H1 (cell line): ENCODE results near the gene NME7. TPM values are rescaled to one million over a fixed set of nuclear protein-coding genes. Genes with fewer than 3 reads are reported as not detected.

Experiments used
- FOSL1 ChIP-seq: IDR thresholded peaks from 2 replicates; pipeline ENCODE4 v1.6.1; 2011; ENCODE audit warnings: mild to moderate bottlenecking, low read depth, low read length, moderate library complexity; ENCODE audit not compliant: insufficient read depth
- POLR2A ChIP-seq, 2 experiments: IDR thresholded peaks; 1 replicate in 1 of 2; 2 replicates in 1 of 2; pipeline ENCODE4 v1.6.1; 2011; ENCODE audit warnings: low read depth in 2 of 2, low read length in 2 of 2, mild to moderate bottlenecking in 2 of 2; ENCODE audit errors: control extremely low read depth in 1 of 2
- RBBP5 ChIP-seq: IDR thresholded peaks from 2 replicates; pipeline ENCODE4 v1.7.1; 2012; ENCODE audit warnings: low read depth, mild to moderate bottlenecking, inconsistent platforms, low read length, moderate library complexity, borderline replicate concordance
- SIX5 ChIP-seq: IDR thresholded peaks from 2 replicates; pipeline ENCODE4 v1.6.1; 2011; ENCODE audit warnings: mild to moderate bottlenecking, low read depth, low read length
- TBP ChIP-seq: IDR thresholded peaks from 2 replicates; pipeline ENCODE4 v1.6.1; 2011; ENCODE audit warnings: low read depth, low read length, improper control_type of control experiment
- polyA plus RNA-seq, 7 experiments: library from polyadenylated mRNA; depleted of rRNA in 3 of 7; stranded (reverse) in 5 of 7; unstranded in 2 of 7; fragments of >200 nt in 5 of 7; fragments of 200-250 nt in 2 of 7; gene quantifications; 1 replicate in 5 of 7; 2 replicates in 1 of 7; 4 replicates in 1 of 7; pipeline versions ENCODE4 v1.2.1 to v1.2.3, GENCODE V29; 2011 to 2013; ENCODE audit warnings: missing spikeins in 2 of 7, mixed read lengths in 2 of 7
- total RNA-seq: library from RNA; stranded (reverse); fragmentation: NEBNext Ultra II Directional; extraction: Animal tissue kit (Norgen Biotek cat#: 25700); gene quantifications from 2 replicates; pipeline ENCODE4 v1.2.1, GENCODE V29; 2021
- TF ChIP-seq, protein P1 (sequence below): fragments of 300-600 bp; sonication (generic); IDR thresholded peaks from 2 replicates; pipeline ENCODE4 v1.7.1; 2012; ENCODE audit warnings: low read length, moderate library complexity, mild to moderate bottlenecking, inconsistent platforms; ENCODE audit not compliant: insufficient replicate concordance
- TF ChIP-seq, protein P2 (sequence below), 3 experiments: IDR thresholded peaks; 1 replicate in 2 of 3; 2 replicates in 1 of 3; pipeline versions ENCODE4 v1.5.1 to v1.6.1; 2011; ENCODE audit warnings: low read length in 3 of 3, mild to moderate bottlenecking in 3 of 3, inconsistent platforms in 2 of 3, low read depth in 1 of 3, moderate library complexity in 1 of 3; ENCODE audit not compliant: insufficient read depth in 1 of 3; ENCODE audit errors: control extremely low read depth in 1 of 3

NME7 gene
- total and polyA plus RNA-seq, 2 of the 8 experiments (the other 6 are each of a cell fraction or from before 2014, with no cell fraction given), result 11.6 to 28.5 TPM

DNA sequence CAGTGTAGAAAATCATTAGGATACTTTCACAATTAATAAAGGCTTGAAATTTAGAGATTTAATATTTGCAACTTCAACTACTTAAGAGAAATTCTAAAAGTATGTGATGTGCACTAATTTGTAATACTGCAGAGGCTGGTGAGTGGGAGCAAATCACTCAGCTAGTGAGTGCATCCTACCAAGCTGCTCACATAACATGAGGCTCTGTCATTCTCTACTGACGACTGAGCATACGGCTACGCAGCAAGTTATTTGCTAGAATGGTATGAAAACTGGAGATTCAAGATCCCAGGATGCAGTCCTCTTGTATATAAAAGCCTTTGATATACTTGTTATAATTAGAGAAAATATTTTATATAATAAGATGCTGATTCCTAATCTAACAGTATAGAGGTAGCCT is 171.0 kb downstream of the NME7 start (continued):
- TF ChIP-seq, protein P1, sequence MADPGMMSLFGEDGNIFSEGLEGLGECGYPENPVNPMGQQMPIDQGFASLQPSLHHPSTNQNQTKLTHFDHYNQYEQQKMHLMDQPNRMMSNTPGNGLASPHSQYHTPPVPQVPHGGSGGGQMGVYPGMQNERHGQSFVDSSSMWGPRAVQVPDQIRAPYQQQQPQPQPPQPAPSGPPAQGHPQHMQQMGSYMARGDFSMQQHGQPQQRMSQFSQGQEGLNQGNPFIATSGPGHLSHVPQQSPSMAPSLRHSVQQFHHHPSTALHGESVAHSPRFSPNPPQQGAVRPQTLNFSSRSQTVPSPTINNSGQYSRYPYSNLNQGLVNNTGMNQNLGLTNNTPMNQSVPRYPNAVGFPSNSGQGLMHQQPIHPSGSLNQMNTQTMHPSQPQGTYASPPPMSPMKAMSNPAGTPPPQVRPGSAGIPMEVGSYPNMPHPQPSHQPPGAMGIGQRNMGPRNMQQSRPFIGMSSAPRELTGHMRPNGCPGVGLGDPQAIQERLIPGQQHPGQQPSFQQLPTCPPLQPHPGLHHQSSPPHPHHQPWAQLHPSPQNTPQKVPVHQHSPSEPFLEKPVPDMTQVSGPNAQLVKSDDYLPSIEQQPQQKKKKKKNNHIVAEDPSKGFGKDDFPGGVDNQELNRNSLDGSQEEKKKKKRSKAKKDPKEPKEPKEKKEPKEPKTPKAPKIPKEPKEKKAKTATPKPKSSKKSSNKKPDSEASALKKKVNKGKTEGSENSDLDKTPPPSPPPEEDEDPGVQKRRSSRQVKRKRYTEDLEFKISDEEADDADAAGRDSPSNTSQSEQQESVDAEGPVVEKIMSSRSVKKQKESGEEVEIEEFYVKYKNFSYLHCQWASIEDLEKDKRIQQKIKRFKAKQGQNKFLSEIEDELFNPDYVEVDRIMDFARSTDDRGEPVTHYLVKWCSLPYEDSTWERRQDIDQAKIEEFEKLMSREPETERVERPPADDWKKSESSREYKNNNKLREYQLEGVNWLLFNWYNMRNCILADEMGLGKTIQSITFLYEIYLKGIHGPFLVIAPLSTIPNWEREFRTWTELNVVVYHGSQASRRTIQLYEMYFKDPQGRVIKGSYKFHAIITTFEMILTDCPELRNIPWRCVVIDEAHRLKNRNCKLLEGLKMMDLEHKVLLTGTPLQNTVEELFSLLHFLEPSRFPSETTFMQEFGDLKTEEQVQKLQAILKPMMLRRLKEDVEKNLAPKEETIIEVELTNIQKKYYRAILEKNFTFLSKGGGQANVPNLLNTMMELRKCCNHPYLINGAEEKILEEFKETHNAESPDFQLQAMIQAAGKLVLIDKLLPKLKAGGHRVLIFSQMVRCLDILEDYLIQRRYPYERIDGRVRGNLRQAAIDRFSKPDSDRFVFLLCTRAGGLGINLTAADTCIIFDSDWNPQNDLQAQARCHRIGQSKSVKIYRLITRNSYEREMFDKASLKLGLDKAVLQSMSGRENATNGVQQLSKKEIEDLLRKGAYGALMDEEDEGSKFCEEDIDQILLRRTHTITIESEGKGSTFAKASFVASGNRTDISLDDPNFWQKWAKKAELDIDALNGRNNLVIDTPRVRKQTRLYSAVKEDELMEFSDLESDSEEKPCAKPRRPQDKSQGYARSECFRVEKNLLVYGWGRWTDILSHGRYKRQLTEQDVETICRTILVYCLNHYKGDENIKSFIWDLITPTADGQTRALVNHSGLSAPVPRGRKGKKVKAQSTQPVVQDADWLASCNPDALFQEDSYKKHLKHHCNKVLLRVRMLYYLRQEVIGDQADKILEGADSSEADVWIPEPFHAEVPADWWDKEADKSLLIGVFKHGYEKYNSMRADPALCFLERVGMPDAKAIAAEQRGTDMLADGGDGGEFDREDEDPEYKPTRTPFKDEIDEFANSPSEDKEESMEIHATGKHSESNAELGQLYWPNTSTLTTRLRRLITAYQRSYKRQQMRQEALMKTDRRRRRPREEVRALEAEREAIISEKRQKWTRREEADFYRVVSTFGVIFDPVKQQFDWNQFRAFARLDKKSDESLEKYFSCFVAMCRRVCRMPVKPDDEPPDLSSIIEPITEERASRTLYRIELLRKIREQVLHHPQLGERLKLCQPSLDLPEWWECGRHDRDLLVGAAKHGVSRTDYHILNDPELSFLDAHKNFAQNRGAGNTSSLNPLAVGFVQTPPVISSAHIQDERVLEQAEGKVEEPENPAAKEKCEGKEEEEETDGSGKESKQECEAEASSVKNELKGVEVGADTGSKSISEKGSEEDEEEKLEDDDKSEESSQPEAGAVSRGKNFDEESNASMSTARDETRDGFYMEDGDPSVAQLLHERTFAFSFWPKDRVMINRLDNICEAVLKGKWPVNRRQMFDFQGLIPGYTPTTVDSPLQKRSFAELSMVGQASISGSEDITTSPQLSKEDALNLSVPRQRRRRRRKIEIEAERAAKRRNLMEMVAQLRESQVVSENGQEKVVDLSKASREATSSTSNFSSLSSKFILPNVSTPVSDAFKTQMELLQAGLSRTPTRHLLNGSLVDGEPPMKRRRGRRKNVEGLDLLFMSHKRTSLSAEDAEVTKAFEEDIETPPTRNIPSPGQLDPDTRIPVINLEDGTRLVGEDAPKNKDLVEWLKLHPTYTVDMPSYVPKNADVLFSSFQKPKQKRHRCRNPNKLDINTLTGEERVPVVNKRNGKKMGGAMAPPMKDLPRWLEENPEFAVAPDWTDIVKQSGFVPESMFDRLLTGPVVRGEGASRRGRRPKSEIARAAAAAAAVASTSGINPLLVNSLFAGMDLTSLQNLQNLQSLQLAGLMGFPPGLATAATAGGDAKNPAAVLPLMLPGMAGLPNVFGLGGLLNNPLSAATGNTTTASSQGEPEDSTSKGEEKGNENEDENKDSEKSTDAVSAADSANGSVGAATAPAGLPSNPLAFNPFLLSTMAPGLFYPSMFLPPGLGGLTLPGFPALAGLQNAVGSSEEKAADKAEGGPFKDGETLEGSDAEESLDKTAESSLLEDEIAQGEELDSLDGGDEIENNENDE, result no peak
- TF ChIP-seq RBBP5 (no peak), TBP (no peak), FOSL1 (no peak), POLR2A (IDR thresholded peaks at IDR 0.05; ENCODE audit: control extremely low read depth in 1 of 2, low read depth in 2 of 2, low read length in 2 of 2) (no peak), SIX5 (no peak)
- TF ChIP-seq, protein P2, sequence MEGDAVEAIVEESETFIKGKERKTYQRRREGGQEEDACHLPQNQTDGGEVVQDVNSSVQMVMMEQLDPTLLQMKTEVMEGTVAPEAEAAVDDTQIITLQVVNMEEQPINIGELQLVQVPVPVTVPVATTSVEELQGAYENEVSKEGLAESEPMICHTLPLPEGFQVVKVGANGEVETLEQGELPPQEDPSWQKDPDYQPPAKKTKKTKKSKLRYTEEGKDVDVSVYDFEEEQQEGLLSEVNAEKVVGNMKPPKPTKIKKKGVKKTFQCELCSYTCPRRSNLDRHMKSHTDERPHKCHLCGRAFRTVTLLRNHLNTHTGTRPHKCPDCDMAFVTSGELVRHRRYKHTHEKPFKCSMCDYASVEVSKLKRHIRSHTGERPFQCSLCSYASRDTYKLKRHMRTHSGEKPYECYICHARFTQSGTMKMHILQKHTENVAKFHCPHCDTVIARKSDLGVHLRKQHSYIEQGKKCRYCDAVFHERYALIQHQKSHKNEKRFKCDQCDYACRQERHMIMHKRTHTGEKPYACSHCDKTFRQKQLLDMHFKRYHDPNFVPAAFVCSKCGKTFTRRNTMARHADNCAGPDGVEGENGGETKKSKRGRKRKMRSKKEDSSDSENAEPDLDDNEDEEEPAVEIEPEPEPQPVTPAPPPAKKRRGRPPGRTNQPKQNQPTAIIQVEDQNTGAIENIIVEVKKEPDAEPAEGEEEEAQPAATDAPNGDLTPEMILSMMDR (IDR thresholded peaks at IDR 0.05; ENCODE audit: control extremely low read depth in 1 of 3, insufficient read depth in 1 of 3, low read depth in 1 of 3, low read length in 3 of 3), result no peak
